NCI-H2196 treated with DMSO at 0.1 percent for 48 hours (cell line): ENCODE measurements around the gene CMC2.

Source experiments
- DNase-seq: peaks from one replicate; lab custom pipeline; 2025; ENCODE audit not compliant: unreplicated experiment; lab: John Stamatoyannopoulos, UW

Gene CMC2

GRCh38 chr16:80974649-80975376 is 31.9 kb downstream of the CMC2 start:
- no peak for DNase-seq

GRCh38 chr16:80973991-80974390 is 32.7 kb downstream of the CMC2 start:
- DNase-seq, result no peak

- DNase-seq, result no peak
These were observed 34.1 kb downstream of the CMC2 start for GRCh38 chr16:80972611-80973010.

GRCh38 chr16:80971819-80972218 is 34.9 kb downstream of the CMC2 start:
- peak; percentile 8 for DNase-seq

- DNase-seq, result no peak
These were observed 37.6 kb downstream of the CMC2 start for GRCh38 chr16:80969114-80969484.

- no peak for DNase-seq
These were observed 38.1 kb downstream of the CMC2 start for GRCh38 chr16:80968386-80969113.

GRCh38 chr16:80966617-80967016 is 40.1 kb downstream of the CMC2 start:
- DNase-seq, result no peak

- DNase-seq, result no peak
These were observed 42.3 kb downstream of the CMC2 start for GRCh38 chr16:80964351-80964750.

GRCh38 chr16:80962879-80963278 is 43.8 kb downstream of the CMC2 start:
- DNase-seq, result no peak

GRCh38 chr16:80958284-80958683 is 48.4 kb downstream of the CMC2 start:
- no peak for DNase-seq

GRCh38 chr16:80954985-80955384 is 51.7 kb downstream of the CMC2 start:
- DNase-seq, result no peak

- DNase-seq, result no peak
These were observed 57.7 kb downstream of the CMC2 start for GRCh38 chr16:80948886-80949493.

- no peak for DNase-seq
These were observed 58.7 kb downstream of the CMC2 start for GRCh38 chr16:80947708-80948625.

- DNase-seq, result no peak
These were observed 59.4 kb downstream of the CMC2 start for GRCh38 chr16:80947239-80947638.

GRCh38 chr16:80946481-80946880 is 60.2 kb downstream of the CMC2 start:
- no peak for DNase-seq

GRCh38 chr16:80940069-80940856 is 66.4 kb downstream of the CMC2 start:
- no peak for DNase-seq

- DNase-seq, result no peak
These were observed 67.8 kb downstream of the CMC2 start for GRCh38 chr16:80938879-80939260.

- DNase-seq, result no peak
These were observed 68.4 kb downstream of the CMC2 start for GRCh38 chr16:80938004-80938878.

GRCh38 chr16:80936410-80936809 is 70.3 kb downstream of the CMC2 start:
- DNase-seq, result no peak
